Mucosa of stomach (tissue), 1 donor: Measurements from ENCODE around the gene SCNN1B.

Experiments used
- H3K27me3 ChIP-seq: one replicate; pipeline ENCODE4 v1.7.0; 2013; ENCODE audit warnings: mild to moderate bottlenecking, low read length; ENCODE audit not compliant: control insufficient read depth, insufficient read depth
- H3K36me3 ChIP-seq: one replicate; pipeline ENCODE4 v1.7.0; 2013; ENCODE audit warnings: low read length; ENCODE audit not compliant: control insufficient read depth, insufficient read depth
- H3K4me1 ChIP-seq: one replicate; pipeline ENCODE4 v1.7.0; 2013; ENCODE audit warnings: mild to moderate bottlenecking, low read length; ENCODE audit not compliant: control insufficient read depth, insufficient read depth
- H3K4me3 ChIP-seq: one replicate; pipeline ENCODE4 v1.7.0; 2013; ENCODE audit warnings: low read length
- H3K9ac ChIP-seq: one replicate; pipeline ENCODE4 v1.7.0; 2013; ENCODE audit warnings: mild to moderate bottlenecking, low read length, moderate library complexity
- H3K9me3 ChIP-seq: one replicate; pipeline ENCODE4 v1.7.0; 2013; ENCODE audit warnings: mild to moderate bottlenecking, low read length, moderate library complexity; ENCODE audit not compliant: control insufficient read depth
- donor health status: Pancreatic carcinoma.

SCNN1B gene

GRCh38 chr16:23345237-23345636 lies 43.1 kb downstream of the SCNN1B start:
- no peaks in the 10 kb centered on the region for H3K36me3 ChIP-seq
- no peak overlapping the region for H3K9ac ChIP-seq
- H3K4me1 ChIP-seq = no peaks in the 10 kb centered on the region
- H3K4me3 ChIP-seq = no peak overlapping the region
- H3K27me3 ChIP-seq = no peaks in the 10 kb centered on the region
- no peaks in the 10 kb centered on the region for H3K9me3 ChIP-seq

GRCh38 chr16:23348579-23349469 lies 46.7 kb downstream of the SCNN1B start:
- Histone ChIP-seq H3K36me3 (no peaks in the 10 kb centered on the region), H3K9me3 (no peaks in the 10 kb centered on the region), H3K9ac (no peak overlapping the region), H3K27me3 (no peaks in the 10 kb centered on the region), H3K4me3 (no peak overlapping the region), H3K4me1 (no peaks in the 10 kb centered on the region)

GRCh38 chr16:23351360-23351759 lies 49.3 kb downstream of the SCNN1B start:
- H3K4me3 ChIP-seq = no peak overlapping the region
- H3K9me3 ChIP-seq = no peaks in the 10 kb centered on the region
- no peaks in the 10 kb centered on the region for H3K36me3 ChIP-seq
- no peaks in the 10 kb centered on the region for H3K4me1 ChIP-seq
- no peak overlapping the region for H3K9ac ChIP-seq
- H3K27me3 ChIP-seq = no peaks in the 10 kb centered on the region

- no peak overlapping the region for H3K9ac ChIP-seq
- no peaks in the 10 kb centered on the region for H3K36me3 ChIP-seq
- no peak overlapping the region for H3K4me3 ChIP-seq
- no peaks in the 10 kb centered on the region for H3K4me1 ChIP-seq
- H3K27me3 ChIP-seq = no peaks in the 10 kb centered on the region
- H3K9me3 ChIP-seq = no peaks in the 10 kb centered on the region
Measured at GRCh38 chr16:23353440-23353839, 51.3 kb downstream of the SCNN1B start.

GRCh38 chr16:23354246-23354645 lies 52.1 kb downstream of the SCNN1B start:
- Histone ChIP-seq H3K27me3 (no peaks in the 10 kb centered on the region), H3K9ac (no peak overlapping the region), H3K9me3 (no peaks in the 10 kb centered on the region), H3K36me3 (no peaks in the 10 kb centered on the region), H3K4me3 (no peak overlapping the region), H3K4me1 (no peaks in the 10 kb centered on the region)

GRCh38 chr16:23355106-23355670 lies 53.1 kb downstream of the SCNN1B start:
- Histone ChIP-seq H3K9me3 (no peaks in the 10 kb centered on the region), H3K27me3 (no peaks in the 10 kb centered on the region), H3K4me1 (no peaks in the 10 kb centered on the region)

GRCh38 chr16:23356941-23357340 lies 54.8 kb downstream of the SCNN1B start:
- Histone ChIP-seq H3K4me1 (peaks cover 8% of the 10 kb centered on the region), H3K4me3 (no peak overlapping the region), H3K9ac (no peak overlapping the region), H3K27me3 (no peaks in the 10 kb centered on the region), H3K9me3 (no peaks in the 10 kb centered on the region), H3K36me3 (no peaks in the 10 kb centered on the region)

More at GRCh38 chr16:23355106-23355670, 53.1 kb downstream of the SCNN1B start:
- Histone ChIP-seq H3K4me3 (no peak overlapping the region), H3K36me3 (no peaks in the 10 kb centered on the region), H3K9ac (no peak overlapping the region)

GRCh38 chr16:23357761-23358290 lies 55.7 kb downstream of the SCNN1B start:
- Histone ChIP-seq H3K9ac (no peak overlapping the region), H3K9me3 (no peaks in the 10 kb centered on the region), H3K27me3 (no peaks in the 10 kb centered on the region), H3K36me3 (no peaks in the 10 kb centered on the region), H3K4me1 (peaks cover 16% of the 10 kb centered on the region), H3K4me3 (no peak overlapping the region)

GRCh38 chr16:23359092-23359760 lies 57.1 kb downstream of the SCNN1B start:
- H3K9me3 ChIP-seq = no peaks in the 10 kb centered on the region
- no peaks in the 10 kb centered on the region for H3K36me3 ChIP-seq
- no peak overlapping the region for H3K9ac ChIP-seq
- no peak overlapping the region for H3K4me3 ChIP-seq
- H3K4me1 ChIP-seq = peaks cover 29% of the 10 kb centered on the region
- no peaks in the 10 kb centered on the region for H3K27me3 ChIP-seq

- no peaks in the 10 kb centered on the region for H3K36me3 ChIP-seq
- H3K4me1 ChIP-seq = peaks cover 44% of the 10 kb centered on the region
- no peak overlapping the region for H3K4me3 ChIP-seq
- H3K27me3 ChIP-seq = no peaks in the 10 kb centered on the region
- H3K9me3 ChIP-seq = no peaks in the 10 kb centered on the region
- H3K9ac ChIP-seq = no peak overlapping the region
Measured at GRCh38 chr16:23362460-23363317, 60.6 kb downstream of the SCNN1B start.

- no peaks in the 10 kb centered on the region for H3K36me3 ChIP-seq
- H3K9ac ChIP-seq = no peak overlapping the region
- H3K4me3 ChIP-seq = no peak overlapping the region
- peaks cover 57% of the 10 kb centered on the region for H3K4me1 ChIP-seq
- H3K9me3 ChIP-seq = no peaks in the 10 kb centered on the region
- peaks cover 10% of the 10 kb centered on the region for H3K27me3 ChIP-seq
Measured at GRCh38 chr16:23365602-23366240, 63.6 kb downstream of the SCNN1B start.
